Stimulated activated CD4-positive, alpha-beta T cell treated with anti-CD3 and anti-CD28 coated beads, Interleukin-4, amount 100 ng/mL, for 1 hour (primary cell): Measurements from ENCODE around the gene CCL25.

Experiments used
- DNase-seq: peaks from one replicate; pipeline ENCODE4 v3.0.0-alpha.2; 2020

Gene CCL25

DNA sequence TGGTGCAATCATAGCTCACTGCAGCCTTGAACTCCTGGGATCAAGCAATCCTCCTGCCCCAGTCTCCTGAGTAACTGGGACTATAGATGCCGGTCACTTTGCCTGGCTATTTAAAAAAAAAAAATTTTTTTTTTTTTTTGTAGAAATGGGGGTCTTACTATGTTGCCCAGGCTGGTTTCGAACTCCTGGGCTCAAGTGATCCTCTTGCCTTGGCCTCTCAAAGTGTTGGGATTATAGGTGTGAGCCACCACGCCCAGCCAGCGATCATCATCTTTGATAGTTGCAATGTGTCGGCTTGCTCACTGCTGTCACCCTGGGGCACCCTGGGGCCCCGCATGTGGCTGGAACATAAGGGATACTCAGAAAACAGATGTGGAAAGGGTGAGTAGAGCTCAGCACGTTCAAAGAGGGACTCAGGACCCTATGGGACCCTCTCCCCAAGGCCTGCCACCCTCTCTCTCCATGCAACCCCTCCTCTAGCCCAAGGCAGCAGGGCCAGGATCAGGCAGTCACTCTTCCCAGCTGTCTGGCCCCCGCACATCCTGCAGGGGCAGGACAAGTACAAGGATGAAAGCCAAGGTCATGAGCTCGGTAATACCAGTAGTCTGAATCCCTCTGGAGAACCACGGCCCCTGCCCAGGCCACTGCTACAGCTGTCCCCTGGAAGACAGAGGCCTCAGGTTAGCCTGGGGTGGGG lies 6.5 kb upstream of the CCL25 start:
- DNase-seq: no peak

DNA sequence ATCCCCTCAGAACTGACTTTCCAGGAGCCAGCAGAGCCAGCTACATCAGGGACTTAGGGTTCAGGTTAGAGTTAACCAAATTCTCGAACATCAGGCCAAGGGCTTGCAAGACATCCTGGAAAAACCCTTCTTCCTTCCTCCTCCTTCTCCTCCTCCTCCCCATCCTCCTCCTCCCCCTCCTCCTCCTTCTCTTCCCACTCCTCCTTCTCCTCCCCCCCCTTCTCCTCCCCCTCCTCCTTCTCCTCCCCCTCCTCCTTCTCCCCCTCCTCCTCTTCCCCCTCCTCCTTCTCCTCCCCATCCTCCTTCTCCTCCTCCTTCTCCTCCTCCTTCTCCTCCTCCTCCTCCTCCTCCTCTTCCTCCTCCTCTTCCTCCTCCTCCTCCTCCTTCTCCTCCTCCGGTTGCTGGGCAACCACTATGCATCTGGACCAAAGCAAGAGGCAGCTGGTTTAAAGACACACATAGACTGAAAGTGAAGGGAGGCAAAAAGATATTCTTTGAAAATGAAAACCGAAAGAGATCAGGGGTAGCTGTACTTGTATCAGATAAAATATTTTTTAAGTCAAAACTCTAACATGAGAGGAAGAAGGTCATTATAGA lies 5.9 kb upstream of the CCL25 start:
- DNase-seq: no peak

DNA sequence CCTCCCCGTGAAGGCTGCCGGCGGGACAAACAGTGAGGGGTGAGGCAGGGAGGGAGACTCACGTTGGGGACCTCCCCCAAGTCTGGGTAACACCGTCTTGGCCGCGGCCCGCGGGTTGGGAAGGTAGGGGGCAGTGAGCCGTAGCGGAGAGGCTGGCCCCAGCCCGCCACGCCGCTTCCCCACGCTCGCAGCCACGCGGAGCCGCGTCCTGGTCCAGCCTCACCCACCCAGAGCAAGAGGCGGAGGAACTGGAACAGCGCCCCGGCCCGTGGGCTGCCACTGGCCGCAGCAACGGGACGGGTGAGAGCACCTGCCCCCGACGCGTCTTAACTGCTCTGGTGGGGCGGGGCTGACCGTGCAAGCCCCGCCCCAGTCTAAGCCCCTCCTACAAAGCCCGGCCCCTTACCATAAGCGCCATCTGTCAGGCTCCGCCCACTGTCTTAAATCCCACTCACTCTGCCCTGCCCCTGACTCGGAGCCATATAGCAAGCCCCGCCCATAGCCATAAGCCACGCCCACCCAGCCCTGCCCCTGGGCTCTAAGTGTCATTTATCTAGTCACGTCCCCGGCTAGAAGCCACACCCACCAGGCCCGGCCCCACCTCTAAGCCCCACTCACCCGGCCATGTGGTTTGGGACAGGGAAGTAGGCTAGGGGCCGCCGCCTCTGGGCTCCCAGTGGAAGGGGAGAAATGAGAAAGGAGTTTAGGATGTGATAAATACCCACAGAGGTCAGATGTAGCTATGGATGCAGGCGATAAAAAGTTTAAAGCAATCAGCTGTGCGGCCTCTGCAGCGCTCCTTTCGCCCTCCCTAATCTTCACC lies 2.1 kb upstream of the CCL25 start:
- peak; percentile 91 for DNase-seq

DNA sequence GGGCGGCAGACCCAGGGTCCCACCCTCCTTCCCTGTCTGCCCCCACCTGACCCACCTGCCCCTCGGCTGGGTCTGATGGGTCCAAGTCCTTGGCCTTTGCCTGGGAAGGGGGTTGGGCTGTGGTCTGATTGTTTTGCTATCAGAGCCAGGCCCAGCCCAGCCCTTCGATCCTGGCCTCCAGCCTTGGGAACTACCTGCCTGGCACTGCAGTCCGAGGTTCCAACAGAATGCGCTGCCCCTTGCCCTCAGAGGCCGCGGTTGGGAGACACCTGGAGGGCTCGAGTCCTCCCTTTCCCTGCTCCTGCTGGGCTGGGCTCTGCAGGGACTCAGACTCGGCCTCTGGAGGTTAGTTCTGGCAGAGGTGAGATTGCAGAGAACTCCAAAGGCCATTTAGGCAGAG lies 1.6 kb downstream of the CCL25 start:
- DNase-seq: no peak

DNA sequence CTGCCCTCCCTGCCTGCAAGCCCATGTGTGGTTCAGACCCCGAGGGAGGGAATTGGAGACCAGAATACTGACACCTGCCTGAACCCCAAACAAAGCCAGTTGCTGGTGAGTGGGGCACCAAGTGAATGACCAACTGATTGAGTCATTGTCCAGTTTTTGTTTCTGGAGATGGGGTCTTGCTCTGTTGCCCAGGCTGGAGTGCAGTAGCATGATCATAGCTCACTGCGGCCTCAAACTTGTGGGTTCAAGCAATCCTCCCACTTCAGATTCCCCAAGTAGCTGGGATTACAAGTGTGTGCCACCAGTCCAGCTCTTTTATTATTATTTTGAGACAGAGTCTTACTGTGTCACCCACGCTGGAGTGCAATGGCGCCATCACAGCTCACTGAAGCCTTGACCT lies 4.0 kb downstream of the CCL25 start:
- no peak for DNase-seq

DNA sequence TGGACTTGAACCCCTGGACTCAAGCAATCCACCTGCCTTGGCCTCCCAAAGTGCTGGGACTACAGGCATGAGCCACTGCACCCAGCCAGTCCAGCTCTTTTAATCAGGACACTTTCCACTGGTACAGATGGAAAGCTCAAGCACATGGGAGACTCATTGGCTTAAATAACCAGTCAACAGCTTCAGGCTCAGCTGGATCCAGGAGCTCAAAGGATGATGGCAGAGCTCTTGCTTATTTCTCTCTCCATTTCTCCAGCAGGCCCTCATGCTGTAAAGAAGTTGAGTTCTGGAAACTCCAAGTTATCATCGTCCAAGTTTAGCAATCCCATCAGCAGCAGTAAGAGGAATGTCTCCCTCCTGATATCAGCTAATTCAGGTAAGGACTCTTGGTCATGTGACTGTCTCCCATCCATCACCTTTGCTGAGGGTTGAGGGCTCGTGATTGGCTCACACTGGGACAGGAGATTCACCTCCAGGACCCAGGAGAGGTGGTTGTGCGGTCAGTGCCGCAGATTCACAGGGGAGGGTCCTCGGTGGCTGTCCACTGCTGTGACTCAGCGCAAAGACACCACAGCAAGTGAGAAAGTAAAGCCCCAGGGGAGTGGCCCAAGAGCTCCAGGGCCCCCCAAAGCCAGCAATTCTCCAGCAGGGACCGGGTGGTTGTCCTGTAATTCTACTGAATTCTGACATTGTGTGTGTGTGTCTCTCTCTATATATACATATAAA lies 5.1 kb downstream of the CCL25 start:
- DNase-seq: no peak

DNA sequence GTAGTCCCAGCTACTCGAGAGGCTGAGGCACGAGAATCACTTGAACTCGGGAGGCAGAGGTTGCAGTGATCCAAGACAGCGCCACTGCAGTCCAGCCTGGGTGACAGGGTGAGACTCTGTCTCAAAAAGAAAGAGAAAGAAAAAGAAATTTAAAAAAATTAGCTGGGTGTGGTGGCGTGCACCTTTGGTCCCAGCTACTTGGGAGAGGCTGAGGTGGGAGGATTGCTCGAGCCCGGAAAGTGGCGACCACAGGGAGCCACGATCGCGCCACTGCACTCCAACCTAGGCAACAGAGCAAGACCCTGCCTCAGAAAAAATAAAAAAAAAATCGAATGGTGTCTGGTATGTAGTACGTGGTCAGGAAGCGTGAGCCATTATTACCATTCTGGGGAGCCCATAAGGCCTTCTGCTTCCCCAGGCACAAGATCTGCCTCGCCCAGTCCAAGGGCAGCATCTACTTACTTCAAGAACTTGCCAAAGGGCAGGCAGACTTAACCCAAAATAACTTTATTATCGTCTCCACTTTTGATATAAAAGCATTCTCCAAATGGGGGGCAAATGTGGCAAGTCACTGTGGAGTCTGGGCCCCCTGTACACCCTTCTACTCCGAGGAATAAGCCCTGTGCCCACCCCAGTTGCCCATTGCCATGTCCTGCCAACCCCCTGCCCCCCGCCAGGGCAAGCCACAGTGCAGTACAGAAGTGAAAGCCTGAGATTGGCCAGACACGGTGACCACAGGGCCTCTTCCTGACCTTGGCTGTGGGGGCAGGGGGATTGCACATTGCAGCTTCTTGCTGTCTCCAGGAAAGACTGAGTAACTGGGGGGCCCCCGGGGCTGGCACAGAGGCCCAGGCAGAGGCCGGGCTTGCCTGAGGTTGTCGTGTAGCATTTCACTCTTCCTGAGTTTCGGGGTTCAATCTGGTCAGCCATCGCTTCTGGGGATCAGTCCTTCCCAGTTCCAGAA lies 12.6 kb downstream of the CCL25 start:
- no peak for DNase-seq

DNA sequence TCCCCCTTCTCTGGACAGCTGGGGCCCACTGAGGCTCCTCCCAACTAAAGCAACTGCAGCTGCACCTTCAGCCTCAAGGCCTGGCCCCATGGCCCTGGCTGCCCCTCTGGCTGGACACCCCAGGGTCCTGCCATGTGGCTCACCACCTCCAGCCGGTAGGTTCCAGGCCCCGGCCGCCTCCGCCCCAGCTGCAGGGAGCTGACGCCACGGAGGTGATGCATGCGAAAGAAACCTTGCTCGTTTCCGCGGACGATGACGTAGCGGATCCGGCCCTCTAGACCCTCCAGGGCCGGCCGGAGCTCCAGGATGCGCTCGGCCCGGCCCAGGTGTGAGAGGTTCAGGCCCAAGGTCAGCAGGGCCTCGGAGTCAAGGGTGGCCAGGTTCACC lies 13.3 kb downstream of the CCL25 start:
- no peak for DNase-seq

DNA sequence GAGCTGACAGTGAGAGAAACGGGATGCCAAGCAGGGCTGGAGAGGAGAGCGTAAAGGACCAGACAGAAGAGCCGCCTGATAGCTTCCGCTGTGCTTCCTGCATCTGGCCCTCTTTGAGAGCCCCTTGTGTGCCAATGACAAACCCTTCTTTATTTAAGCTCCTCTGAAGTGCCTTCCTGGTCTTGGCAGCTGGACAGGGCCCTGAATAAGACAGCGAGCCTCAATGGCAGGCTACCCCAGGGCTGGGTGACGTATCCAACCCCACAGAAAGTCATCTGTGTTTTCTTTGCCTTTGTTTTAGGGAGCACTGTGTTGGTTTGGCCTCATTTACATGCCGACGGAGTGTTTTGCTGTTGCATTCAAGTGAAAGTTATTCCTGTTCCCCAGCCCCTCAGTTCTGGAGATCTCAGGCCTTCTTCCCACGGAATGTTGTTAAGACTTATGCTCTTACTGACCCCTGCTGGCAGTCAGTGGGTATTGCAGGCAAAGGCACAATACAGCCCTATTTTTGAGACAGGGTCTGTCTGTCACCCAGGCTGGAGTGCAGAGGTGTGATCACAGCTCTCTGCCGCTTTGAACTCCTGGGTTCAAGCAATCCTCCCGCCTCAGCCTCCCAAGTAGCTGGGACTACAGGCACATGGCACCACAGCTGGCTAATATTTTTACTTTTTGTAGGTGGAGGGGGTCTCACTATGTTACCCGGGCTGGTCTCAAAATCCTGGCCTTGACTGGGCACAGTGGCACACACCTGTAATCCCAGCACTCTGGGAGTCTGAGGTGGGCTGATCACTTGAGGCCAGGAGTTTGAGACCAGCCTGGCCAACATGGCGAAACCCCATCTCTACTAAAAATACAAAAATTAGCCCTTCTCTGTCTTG lies 16.8 kb downstream of the CCL25 start:
- no peak for DNase-seq

DNA sequence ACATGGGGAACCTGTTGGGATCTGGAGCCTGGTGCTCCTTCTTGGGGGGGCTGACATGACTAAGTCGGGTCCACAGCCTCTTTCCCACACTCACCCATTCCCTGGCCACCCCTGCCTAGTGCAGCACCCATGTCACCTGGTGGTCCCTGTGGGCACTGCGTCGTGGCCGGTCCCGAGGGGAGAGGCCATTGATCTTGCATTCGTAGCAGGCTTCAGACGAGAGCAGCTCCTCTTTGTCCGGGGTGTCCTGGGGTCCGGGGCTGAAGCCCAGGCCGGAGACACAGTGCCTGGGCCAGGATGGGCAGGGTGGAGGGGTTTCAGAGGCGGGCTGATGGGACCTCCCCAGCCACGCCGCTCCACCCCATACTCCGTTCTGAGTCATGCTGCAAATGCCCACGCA lies 19.4 kb downstream of the CCL25 start:
- DNase-seq: no peak

DNA sequence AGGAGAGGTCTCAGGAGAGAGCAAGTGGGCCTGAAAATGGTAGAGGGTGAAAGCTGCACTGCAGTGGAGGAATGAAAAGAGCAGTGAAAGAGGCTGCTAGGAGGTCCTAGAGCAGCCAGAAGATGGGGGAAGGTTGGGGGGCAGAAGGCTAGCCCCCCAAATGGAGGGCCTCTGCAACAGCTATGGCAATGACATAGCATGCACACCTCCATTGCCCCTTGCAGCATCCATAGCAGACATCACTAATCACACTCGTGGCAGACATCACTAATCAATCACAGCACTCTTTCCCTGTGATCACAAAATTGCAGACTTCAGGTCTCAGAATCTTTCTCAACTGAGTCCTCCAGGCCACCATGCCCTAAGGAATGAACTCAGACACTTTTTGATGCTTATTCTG lies 21.9 kb downstream of the CCL25 start:
- DNase-seq: no peak

DNA sequence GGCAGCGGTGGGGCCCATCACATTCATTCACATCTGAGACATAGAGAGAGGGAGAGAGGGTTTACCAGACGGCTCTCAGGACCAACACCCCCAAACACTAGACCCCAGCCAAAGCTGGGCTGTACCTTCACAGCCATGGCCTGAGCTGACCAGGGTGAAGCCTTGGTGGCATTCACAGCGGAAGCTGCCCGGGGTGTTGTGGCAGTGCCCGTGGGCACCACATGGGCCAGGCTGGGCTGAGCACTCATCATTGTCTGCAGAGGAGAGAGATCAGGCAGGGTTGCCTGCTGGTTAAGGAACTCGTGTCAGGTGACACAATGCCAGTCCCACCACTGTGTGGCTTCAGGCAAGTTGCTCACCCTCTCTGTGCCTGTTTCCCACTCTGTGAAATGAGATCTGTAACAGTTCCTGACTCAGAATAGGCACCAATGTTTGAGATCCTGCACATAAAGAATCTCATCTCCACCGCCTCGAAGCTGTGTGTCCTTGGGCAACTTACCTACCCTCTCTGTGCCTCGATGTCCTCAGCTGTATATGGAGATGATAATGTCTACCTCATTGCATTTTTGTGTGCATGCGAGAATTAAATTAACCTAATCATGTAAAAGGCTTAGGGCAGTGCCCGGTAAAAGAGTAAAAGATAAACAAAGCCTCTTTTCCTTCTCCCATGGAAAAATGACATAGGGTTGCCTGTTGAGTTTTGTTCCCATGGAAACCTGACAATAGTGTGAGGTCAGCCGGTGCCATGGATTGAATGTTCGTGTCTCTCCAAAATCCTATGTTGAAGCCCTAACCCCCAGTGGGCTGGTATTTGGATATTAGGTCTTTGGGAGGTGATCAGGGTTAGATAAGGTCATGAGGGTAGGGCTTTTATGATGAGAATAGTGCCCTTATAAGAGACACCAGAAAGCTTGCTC lies 22.9 kb downstream of the CCL25 start:
- no peak for DNase-seq

DNA sequence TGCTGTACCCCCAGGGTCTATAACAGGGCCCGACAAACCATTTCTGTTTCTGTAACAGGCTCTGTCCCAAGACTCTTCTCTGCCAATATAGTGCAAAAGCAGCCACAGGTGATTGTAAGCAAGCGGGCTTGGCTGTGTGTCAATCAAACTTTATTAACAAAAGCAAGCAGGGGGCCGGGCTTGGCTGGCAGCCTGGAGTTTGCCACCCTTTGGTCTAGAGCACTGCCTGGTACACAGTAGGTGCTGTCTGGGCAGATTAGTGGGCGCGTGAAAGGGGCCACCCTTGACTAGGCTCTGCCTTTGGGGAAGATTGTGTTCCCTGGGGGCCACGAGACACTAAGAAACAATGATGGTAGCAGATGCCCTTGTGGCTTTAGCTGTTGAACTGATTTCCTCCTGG lies 27.4 kb downstream of the CCL25 start:
- DNase-seq: no peak

DNA sequence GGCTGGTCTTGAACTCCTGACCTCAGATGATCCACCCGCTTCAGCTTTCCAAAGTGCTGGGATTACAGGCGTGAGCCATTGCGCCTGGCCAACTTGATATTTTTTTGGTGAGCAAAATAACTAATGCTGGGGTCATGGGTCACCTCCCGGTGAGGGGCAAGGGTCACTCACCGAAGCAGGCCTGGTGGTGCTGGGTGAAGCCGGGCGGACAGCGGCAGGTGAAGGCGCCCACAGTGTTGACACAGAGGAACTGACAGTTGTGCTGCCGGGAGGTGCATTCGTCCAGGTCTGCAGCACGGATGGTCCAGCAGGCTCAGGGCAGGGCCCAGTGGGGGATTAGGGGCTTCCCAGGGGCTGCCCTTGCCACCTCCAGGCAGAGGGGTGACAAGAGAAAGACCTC lies 28.3 kb downstream of the CCL25 start:
- DNase-seq: no peak

DNA sequence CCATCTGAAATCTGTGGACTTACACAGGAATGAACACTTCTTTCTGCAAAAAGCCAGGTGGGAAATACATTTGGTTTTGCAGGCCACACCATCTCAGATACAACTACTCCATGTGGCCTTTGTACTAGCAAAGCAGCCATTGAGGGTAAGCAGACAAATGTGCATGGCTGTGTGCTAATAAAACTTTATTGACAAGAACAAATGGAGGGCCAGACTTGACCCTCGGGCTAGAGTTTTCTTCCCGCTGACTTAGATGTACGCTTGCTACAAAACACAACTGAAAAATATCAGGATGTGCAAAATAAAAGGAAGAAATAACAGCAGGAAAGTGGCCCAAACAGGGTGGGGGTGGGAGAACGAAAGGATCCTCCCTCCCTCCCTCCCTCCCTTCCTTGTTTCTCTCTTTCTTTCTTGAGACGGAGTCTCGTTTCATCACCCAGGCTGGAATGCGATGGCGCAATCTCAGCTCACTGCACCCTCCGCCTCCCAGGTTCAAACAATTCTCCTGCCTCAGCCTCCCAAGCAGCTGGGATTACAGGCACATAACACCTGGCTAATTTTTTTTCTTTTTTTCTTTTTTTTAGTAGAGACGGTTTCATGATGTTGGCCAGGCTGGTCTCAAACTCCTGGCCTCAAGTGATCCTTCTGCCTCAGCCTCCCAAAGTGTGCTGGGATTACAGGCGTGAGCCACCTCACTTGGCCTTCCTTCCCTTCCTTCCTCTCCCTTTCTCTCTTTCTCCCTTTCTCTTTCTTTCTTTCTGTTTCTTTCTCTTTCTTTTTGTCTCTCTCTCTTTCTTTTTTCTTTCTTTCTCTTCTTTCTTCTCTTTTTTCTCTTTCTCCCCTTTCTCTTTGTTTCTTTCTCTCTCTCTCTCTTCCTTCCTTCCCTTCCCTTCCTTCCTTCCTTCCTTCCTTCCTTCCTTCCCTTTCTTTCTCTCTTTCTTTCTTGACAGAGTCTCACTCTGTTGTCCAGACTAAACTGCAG lies 29.3 kb downstream of the CCL25 start:
- DNase-seq: no peak

DNA sequence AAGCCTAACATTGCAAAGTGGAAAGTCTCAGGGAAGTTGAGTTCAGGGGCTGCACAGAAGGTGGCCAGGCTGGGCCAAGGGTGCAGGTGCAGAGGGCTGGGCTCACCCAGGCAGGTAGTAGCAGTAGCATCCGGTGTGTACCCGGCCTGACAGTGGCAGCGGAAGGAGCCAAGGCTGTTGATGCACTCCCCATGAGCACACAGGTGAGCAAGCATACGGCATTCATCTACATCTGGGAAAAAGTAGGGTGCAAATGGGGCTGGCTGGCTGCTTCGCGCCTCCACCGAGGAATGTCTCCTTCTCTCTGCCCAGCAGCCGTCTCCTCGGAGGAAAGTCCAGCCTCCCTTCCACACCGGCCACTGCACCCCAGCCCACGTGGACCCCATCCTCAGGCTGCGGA lies 30.6 kb downstream of the CCL25 start:
- DNase-seq: no peak

DNA sequence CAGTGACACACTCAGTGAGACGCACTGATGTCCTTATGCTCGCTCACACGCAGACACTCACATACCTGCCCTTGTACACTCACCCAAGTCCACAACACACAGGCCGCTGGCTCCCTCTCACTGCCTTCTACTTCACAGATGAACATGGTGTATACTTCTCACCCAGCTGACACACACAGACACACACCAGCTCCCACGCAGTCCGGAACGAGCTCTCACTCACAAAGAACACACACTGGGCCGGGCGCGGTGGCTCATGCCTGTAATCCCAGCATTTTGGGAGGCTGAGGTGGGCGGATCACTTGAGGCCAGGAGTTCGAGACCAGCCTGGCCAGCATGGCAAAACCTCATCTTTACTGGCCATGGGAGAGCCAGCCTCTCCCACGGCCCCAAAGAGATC lies 31.6 kb downstream of the CCL25 start:
- no peak for DNase-seq

DNA sequence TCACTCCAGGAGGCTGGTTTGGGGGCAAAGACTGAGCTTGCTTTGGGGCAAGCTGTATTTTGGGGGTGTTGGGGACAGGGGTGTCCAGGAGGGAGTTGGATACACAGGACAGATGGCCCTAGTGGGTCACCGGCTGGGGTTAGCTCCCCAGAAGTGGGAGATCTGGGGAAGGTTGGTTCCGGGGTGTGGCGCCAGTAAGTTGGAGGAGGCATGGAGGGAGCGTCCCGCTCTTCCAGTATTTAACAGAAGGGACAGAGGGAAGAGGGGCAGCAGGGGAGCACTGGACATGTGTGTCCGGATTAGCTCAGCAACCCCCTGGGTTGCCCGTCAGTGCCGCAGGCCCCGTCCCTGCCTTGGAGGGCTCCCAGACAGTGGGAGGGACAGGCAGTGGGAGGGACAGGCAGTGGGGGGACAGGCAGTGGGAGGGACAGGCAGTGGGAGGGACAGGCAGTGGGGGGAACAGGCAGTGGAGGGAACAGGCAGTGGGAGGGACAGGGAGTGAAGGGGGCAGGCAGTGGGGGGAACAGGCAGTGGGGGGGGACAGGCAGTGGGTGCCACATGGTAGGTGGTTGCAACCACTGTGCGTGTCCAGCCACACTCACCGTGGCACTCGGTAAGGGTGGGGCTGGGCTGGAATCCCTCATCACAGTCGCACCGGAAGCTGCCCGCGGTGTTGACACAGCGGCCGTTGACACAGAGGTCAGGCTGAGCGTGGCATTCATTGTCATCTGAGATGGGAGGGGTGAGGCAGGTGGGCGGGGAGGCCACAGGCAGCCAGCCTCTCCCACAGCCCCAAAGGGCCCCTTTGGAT lies 33.2 kb downstream of the CCL25 start:
- no peak for DNase-seq
